Measurements from ENCODE around the gene SLC7A5.
A peak's percentile ranks its signal among the peaks of the same experiment; 100 is the strongest.
"Not testable (repeated sequence)": the region's sequence is repeated elsewhere in the genome, so short reads cannot be mapped to it uniquely, and the experiment has no call there.

The SLC7A5 gene

DNA sequence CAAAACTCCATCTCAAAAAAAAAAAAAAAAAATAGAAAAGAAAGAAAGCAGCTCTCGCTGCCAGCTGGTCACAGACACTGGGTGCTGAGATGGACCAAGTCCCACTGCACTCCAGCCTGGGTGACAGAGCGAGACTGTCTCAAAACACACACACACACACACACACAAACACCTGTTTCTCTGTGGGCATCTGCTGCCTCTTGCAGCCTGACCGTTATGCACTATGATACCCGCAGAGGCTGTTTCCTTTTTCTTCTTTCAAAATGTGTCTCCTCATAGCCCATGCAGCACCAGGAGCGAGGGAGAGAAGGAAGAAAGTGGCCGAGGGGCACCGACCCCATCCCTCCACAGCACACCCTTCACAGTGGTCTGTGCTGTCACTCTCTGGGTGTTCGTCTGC lies 66.6 kb downstream of the SLC7A5 start:
- FAIRE-seq (no peak), DNase-seq (ENCODE audit: low spot score) (no peak)

DNA sequence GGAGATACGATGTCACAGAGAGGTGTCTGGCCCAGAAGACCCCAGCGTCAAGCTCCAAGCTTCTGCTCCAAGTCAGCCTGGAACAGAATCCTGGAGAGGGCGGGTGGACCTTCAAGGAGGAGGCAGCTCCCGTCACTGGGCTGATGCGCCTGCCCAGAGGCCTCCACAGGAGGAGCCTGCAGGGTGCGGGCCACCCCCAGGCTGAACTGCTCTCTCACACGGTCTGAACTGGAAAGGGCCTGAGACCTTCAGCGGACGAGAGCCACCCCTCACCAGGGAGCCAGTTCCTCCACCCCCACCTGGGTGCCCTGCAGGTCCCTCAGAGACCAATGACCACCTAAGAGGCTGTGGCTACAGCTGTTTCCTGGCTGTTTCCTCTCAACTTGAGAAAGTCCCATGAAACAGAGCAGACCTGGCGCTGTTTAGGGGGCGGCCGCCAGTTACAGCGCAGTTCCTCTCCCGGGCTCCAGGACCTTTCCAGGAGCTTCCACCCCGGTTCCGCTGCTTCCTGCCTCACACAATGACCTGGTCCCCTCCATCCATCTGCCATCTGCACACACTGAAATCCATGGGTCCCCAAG lies 67.5 kb downstream of the SLC7A5 start:
- FAIRE-seq = no peak
- DNase-seq (ENCODE audit: low spot score) = no peak

GRCh38 chr16:87800497-87800896 lies 68.8 kb downstream of the SLC7A5 start:
- FAIRE-seq (no peak), DNase-seq (ENCODE audit: low spot score) (no peak)

- FAIRE-seq (no peak), DNase-seq (ENCODE audit: low spot score) (no peak)
These were observed 74.0 kb downstream of the SLC7A5 start for GRCh38 chr16:87795336-87795735.

DNA sequence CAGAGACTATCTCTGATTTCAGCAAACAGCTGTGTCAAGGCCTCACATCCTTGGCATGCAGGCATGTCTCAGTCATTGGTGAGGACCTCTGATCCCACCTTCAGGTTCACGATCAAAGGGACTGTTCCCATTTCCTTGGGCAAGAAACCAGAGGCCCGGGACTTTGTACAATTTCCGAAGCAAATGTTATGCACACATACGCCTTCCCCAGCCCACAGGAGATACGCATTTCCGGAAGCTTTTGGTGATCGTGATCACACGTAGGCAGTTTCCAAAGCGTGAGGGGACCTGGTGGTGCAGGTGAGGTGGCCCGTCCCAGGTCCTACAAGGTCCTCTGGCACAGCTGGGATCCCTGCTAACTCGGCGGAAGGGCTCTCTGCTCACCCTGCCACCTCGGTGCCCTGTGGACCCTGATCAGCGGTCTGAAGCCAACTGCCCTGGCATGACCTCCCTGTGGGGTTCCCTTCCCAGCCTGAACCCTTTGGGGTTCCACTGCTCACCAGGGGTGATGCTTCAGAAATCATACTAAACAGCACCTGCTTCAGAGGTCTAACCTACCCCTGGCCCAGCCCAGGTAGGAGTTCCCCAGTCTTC lies 74.7 kb downstream of the SLC7A5 start:
- FAIRE-seq = no peak
- DNase-seq (ENCODE audit: low spot score) = no peak

- no peak for DNase-seq (ENCODE audit: low spot score)
These were observed 77.1 kb downstream of the SLC7A5 start for GRCh38 chr16:87792205-87792565.

DNA sequence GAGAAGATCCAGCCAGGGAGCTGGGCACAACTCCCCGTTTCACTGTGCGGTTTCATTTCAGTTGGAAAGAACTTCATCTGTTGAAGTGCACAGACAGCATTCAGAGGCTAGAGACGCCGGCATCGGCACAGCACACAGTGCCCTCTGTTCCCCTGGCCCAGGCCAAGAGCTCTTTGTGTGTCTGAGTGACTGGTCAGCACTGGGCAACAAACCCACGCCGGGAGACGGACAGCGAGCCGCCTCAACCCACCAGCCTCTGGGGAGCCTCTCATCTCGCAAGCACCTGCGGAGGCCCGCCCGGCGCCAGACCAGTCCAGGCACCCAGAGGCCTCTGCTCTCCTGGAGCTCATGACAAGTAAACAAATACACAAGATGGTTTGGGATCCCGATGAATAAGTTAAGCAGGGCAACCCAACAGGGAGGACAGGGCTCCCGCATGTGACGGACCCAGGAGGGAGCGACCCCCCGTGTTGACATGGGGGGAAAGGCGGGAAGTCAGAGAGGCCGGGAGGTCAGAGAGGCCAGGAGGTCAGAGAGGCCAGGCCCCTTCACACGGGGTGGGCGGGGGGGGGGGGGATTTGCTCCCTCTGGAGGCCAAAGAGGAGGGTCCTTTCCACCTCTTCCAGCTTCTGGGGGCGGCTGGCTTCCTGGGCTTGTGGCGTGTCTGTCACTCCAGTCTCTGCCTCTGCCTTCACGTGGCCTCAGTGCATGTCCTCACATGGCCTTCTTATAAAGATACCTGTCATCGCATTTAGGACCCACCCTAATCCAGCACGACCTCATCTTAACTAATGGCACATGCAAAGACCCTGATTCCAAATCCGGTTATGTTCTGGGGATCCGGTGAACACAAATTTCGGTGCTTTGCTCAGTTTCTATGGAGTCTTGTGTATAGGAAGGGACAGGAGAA lies 77.8 kb downstream of the SLC7A5 start:
- DNase-seq (ENCODE audit: low spot score) = no peak
- FAIRE-seq = no peak

More at GRCh38 chr16:87792205-87792565, 77.1 kb downstream of the SLC7A5 start:
- no peak for FAIRE-seq

DNA sequence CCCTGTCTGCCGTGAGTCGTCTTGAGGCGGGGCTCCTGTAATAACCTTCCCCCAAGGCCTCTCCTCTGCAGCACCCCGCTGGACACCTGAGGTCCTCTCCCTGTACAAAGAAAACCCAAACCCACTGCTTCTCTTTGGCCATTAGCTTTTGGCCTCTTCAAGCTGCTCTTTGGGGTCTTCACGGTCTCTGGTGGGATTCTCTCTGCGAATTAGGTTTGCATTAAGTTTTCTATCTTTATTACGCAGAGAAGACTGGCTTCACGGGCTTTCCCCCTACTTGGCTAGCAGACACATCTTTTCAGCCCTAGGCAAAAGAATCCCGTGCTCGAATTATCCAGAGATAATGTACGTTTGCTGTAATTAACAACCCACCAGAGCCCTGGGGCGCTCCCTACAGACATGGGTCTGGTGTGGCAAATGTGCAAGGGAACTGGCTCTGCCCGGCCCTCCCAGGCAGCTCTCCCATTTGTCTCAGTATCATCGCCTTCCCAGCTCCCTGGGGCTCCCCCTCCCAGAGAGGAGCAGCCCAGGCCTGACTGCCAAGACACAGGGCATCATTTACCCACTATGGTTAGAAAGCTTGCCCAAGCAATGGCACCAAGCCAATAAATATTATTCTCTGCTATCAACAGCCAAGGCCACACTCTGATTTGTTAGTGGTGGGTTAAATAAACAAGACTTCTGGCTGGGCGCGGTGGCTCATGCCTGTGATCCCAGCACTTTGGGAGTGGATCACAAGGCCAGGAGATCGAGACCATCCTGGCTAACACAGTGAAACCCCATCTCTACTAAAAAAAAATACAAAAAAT lies 78.8 kb downstream of the SLC7A5 start:
- peak; percentile 32 for DNase-seq (ENCODE audit: low spot score)
- FAIRE-seq = no peak

- peak; percentile 85 for DNase-seq (ENCODE audit: low spot score)
- peak; percentile 45 for FAIRE-seq
These were observed 79.6 kb downstream of the SLC7A5 start for GRCh38 chr16:87789437-87790291.

DNA sequence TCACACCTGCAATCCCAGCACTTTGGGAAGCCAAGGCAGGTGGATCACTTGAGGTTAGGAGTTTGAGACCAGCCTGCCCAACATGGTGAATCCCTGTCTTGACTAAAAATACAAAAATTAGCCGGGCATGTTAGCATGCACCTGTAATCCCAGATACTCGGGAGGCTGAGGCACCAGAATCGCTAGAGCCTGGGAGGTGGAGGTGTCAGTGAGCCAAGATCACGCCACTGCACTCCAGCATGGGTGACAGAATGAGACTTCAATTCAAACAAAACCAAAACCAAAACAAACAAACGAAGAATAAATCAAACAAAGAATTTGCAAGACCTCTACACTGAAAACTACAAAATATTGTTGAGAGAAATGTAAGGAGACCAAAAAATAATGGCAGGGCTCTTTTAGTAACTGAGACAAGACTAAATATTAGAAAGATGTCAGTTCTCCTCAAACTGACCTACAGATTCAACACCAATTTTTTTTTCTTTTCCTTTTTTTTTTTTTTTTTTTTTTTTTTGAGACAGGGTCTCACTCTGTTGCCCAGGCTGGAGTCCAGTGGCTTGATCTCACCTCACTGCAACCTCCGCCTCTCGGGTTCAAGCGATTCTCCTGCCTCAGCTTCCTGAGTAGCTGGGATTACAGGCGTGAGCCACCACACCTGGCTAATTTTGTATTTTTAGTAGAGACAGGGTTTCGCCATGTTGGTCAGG lies 80.4 kb downstream of the SLC7A5 start:
- not testable (repeated sequence) for FAIRE-seq; DNase-seq (ENCODE audit: low spot score)

GRCh38 chr16:87787451-87788091 lies 81.7 kb downstream of the SLC7A5 start:
- not testable (repeated sequence) for DNase-seq (ENCODE audit: low spot score); FAIRE-seq

DNA sequence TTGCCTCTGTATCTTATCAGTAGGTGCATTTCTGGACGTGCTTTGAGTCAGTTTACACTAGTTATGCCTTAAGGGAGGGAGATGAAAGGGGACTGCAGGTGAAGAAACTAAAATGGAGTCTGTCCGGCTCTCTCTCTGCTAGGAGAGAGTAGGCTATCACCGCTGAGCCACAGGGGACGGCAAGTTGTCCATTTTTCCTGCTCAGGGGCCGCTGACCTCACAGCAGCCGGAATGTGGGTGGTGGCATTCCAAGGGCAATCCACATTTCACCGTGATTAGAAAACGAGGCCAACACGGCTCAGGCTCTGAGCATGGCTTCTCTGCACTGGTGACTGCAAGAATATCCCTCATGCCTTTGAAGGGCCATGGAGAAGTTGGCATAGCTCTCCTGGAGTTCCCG lies 84.5 kb downstream of the SLC7A5 start:
- FAIRE-seq = no peak

GRCh38 chr16:87782033-87782432 lies 87.3 kb downstream of the SLC7A5 start:
- FAIRE-seq = no peak
- no peak for DNase-seq (ENCODE audit: low spot score)

More for the DNA sequence above, 84.5 kb downstream of the SLC7A5 start:
- no peak for DNase-seq (ENCODE audit: low spot score)

- FAIRE-seq (no peak), DNase-seq (ENCODE audit: low spot score) (peak; percentile 64)
These were observed 88.8 kb downstream of the SLC7A5 start for GRCh38 chr16:87780385-87780989.
